Mucosa of descending colon (tissue), 3 donors: ENCODE results near the gene ZFP62. TPM values are rescaled to one million over a fixed set of nuclear protein-coding genes. Genes with fewer than 3 reads are reported as not detected.

Experiments
- ATAC-seq: fragments of 200-7000 bp; cut with Tn5 transposase; one replicate; pipeline ENCODE4 v1.9.1; 2020; ENCODE audit warnings: mild to moderate bottlenecking, moderate library complexity
- DNase-seq, 3 donors: peaks; one replicate each; pipeline ENCODE4 v3.0.0-alpha.2; 2020
- H3K36me3 ChIP-seq: fragments of 200-600 bp; one replicate; pipeline ENCODE4 v1.8.0; 2021; ENCODE audit warnings: low read depth, mild to moderate bottlenecking
- H3K4me1 ChIP-seq: fragments of 200-600 bp; one replicate; pipeline ENCODE4 v1.8.0; 2021; ENCODE audit warnings: low read depth, mild to moderate bottlenecking
- H3K4me3 ChIP-seq: fragments of 200-600 bp; one replicate; pipeline ENCODE4 v1.8.0; 2021; ENCODE audit warnings: mild to moderate bottlenecking
- H3K9me3 ChIP-seq: fragments of 200-600 bp; one replicate; pipeline ENCODE4 v1.8.0; 2021; ENCODE audit warnings: mild to moderate bottlenecking
- intact Hi-C, 2 donors: fragments of 100-400 bp; cut with DNase I in 1 of 2; cut with micrococcal nuclease in 1 of 2; formaldehyde crosslinking; loops; one replicate each; pipeline versions ENCODE4 v1.11.0 to v1.11.1; 2022; cut with DNase I, micrococcal nuclease
- total RNA-seq, 3 donors: library from RNA; stranded (reverse); fragmentation: NEBNext Ultra II Directional in 2 of 3; extraction: Animal tissue kit (Norgen Biotek cat#: 25700) in 2 of 3; gene quantifications; one replicate each; pipeline versions ENCODE4 v1.2.1 to v1.2.4, GENCODE V29; 2021 to 2023
- TF ChIP-seq, protein P1 (sequence below): fragments of 200-600 bp; IDR thresholded peaks from one replicate; pipeline ENCODE4 v1.8.0; 2022; ENCODE audit warnings: antibody characterized with exemption, mild to moderate bottlenecking
- donor health status: DM: no; HTN: no; CAD: no; lungs with moderate emphysema.
- donor health status: DM: no; HTN: no; CAD: no.
- donor health status: DM: no; HTN: yes; CAD: no.

The ZFP62 gene
- total RNA-seq, 3 donors from 2014 or later, result 37.3 to 41.5 (median 40.2) TPM

DNA sequence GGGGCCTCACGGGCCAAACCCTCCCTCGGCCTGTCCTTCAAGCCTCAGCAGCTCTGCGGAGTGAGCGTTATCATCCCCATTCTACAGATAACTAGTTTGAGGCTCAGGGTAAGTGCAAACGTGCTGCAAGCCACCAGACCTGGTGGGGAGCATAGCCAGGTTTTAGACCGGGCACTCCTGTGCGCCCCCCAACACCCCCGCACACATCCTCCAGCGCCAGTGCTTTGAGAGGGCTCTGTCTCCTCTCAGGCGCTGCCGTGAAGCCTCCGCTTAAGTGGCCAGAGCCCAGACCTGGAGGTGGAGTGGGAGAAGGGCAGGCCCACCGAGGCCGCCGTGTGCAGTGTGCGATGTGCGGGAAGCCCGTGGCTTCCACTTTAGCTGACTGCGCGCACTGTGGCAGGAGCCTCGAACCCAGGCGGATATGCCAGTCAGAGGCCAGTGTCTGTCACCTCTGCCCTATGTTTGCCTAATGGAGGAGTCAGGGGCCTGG lies 56.9 kb downstream of the ZFP62 start:
- intact Hi-C loops, result loop anchor here in 1 of 2 donors (10.0 kb wide), 1 partner anchor 61 kb away; the partner anchor contains the start of gene ZFP62
- peak in 1 of 3 donors; percentile 69 for DNase-seq
- no peak for ATAC-seq
- H3K4me1 ChIP-seq, result peaks cover 72% of the 10 kb centered on the region
- TF ChIP-seq, protein P1, sequence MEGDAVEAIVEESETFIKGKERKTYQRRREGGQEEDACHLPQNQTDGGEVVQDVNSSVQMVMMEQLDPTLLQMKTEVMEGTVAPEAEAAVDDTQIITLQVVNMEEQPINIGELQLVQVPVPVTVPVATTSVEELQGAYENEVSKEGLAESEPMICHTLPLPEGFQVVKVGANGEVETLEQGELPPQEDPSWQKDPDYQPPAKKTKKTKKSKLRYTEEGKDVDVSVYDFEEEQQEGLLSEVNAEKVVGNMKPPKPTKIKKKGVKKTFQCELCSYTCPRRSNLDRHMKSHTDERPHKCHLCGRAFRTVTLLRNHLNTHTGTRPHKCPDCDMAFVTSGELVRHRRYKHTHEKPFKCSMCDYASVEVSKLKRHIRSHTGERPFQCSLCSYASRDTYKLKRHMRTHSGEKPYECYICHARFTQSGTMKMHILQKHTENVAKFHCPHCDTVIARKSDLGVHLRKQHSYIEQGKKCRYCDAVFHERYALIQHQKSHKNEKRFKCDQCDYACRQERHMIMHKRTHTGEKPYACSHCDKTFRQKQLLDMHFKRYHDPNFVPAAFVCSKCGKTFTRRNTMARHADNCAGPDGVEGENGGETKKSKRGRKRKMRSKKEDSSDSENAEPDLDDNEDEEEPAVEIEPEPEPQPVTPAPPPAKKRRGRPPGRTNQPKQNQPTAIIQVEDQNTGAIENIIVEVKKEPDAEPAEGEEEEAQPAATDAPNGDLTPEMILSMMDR, result no peak
- no peaks in the 10 kb centered on the region for H3K36me3 ChIP-seq
- no peak overlapping the region for H3K4me3 ChIP-seq
- no peaks in the 10 kb centered on the region for H3K9me3 ChIP-seq

DNA sequence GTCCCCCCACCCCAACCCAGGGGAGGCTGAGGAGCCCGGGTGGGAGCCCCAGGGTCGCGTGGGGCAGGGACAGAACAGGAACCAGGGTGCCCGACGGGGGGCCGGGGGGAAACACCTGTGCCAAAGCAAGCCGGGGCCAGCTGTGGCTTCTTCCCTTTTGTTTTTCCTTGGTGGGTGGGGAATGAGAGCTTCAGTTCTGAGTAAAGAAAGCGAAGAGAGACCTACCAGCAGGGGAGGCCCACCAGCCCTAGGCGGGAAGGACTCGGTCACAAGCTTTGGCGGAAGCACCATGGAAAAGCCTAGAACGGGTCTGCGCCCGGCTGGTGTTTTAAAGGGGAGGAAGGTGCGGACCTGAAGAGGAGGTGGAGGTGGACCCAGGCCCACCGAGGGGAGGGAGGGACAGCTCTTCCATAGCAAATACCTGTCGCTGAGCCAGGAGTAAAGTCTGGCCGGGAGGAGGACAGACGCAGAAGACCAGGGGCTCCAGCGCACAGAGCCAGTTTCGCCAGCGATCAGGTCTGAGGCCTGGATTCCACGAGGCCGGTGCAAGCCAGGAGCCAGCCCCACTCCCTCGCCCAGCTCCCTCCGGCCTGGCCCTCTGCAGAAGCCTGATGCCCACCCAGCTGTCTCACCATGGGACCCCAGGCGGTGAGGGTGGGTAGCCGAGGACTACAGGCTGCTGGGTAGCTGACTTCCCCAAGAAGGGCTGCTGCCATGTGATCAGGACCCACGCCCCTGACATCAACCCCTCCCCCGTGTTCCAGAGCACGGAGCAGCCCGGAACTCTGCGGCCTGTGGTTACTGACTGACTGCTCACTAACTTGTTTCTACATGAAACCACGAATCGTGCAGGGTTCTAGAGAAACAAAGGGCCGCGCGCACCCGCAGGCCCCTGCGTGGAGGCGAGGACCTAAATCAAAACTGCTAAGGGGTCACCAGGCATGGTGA lies 57.6 kb downstream of the ZFP62 start:
- peak; percentile 81 to 94 (median 82) for DNase-seq
- intact Hi-C loops, result loop anchor here in 1 of 2 donors (10.0 kb wide), 1 partner anchor 61 kb away; the partner anchor contains the start of gene ZFP62
- no peaks in the 10 kb centered on the region for H3K36me3 ChIP-seq
- TF ChIP-seq, protein P1, result no peak
- peak; percentile 60 for ATAC-seq
- peak overlapping the region; percentile 18 for H3K4me3 ChIP-seq
- H3K9me3 ChIP-seq, result no peaks in the 10 kb centered on the region
- peaks cover 72% of the 10 kb centered on the region for H3K4me1 ChIP-seq

DNA sequence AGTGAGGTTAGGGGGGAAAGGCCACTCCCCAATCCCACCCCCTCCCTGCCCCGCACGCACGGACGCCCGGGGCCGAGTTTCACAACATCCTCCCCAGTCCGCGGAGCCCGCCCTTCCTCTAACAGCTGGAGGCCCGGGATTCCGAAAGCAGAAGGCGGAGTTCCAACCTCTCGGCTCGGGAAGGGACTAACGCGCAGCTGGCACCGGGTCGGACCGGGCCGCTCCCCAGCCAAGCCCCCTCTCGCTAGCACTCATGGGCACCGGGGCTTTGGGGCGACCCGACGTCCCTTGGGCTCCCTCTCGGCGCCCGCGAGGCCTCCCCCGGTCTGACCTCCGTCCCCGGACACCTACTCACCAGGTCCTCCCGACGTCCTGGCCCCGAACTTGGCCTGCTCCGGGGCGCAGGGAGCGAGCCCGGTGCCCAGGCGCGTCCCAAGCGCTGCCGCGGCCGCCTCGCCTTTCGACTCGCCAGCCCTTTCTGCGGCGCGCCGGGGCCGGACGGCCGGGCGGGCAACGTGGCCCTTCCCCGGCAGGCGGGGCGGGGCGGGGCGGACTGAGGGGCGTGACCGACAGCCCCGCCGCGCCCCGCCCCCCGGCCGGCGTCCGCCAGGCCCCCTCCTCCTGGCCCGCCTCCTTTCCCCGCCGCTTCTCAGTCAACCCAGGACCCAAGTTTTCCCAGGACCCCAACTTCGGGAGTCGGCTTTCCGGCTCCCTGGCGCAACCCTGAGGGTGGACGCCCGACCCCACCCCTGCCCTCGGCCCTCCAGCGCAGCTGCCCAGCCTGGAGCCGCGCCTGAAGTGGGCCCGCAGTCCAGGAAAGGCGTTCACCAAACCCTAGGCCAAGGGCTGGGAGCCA lies 58.5 kb downstream of the ZFP62 start, which contains the start of gene MGAT1:
Gene MGAT1 (minus strand): TSS at position 482 of the 856 bp plus-strand sequence. CDS start 9,835 bp downstream, outside the sequence.
- ATAC-seq (peak; percentile 92), DNase-seq (peak; percentile 92 to 93 (median 93))
- H3K4me3 ChIP-seq, result peak within 1 kb of the TSS; percentile 96
- H3K36me3 ChIP-seq, result no peaks in the 10 kb centered on the region
- TF ChIP-seq, protein P1, result no peak
- intact Hi-C loops, result loop anchor here in 1 of 2 donors (10.0 kb wide), 1 partner anchor 62 kb away; the partner anchor contains the start of gene ZFP62
- H3K9me3 ChIP-seq, result no peaks in the 10 kb centered on the region
- peaks cover 72% of the 10 kb centered on the region for H3K4me1 ChIP-seq

DNA sequence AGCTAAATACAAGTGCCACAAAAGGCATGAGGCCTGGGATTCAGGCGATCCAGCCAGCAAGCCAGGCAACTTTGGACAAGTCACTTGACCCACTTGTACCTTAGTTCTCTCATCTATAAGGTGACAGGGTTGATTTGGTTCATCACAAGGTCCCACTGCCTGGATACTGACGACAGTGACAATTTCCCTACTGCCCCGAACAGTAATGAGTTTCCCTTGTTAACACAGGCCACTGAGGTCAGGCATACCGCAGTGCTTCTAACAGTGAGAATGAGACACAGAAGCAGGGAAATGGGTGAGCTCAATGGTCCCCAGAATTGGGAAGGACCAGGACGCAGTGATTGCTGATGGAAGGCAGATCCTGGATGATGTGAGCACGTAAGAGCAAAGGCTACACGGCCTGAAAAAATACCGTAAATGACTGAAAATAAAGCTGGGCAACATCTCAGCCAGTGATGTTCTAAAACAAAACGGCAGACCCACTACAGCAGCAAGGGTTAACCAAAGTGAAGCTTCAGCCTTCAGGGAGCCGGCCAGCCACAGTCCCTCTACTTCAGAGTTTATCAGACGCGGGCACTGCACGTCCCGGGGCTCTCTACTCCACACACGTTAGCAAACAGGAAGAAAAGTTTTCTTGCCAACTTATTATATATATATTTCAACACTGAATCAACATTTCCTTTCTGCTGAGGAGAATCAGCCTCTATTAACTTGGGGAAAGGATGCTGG lies 59.3 kb downstream of the ZFP62 start:
- Histone ChIP-seq H3K9me3 (no peaks in the 10 kb centered on the region), H3K36me3 (no peaks in the 10 kb centered on the region), H3K4me3 (peak overlapping the region; percentile 96), H3K4me1 (peaks cover 69% of the 10 kb centered on the region)
- ATAC-seq (peak; percentile 8), DNase-seq (no peak)
- TF ChIP-seq, protein P1, result no peak
- intact Hi-C loops, result loop anchor here in 1 of 2 donors (10.0 kb wide), 1 partner anchor 63 kb away; the partner anchor contains the start of gene ZFP62
